OCI-LY7 (cell line): Measurements from ENCODE around the gene SRD5A2. TPM values are rescaled to one million over a fixed set of nuclear protein-coding genes. Genes with fewer than 3 reads are reported as not detected.

Experiments used
- BruUV-seq: library from RNA; stranded (reverse); fragments of 400-500 nt; replicated peaks from 2 replicates; lab custom pipeline; 2021; lab: Mats Ljungman, UMichigan
- CTCF ChIA-PET: fragments of 300-600 bp; sonication (Branson Sonifier 250); formaldehyde crosslinking; loops from one replicate; lab custom pipeline; 2022; ENCODE audit warnings: antibody characterized with exemption; ENCODE audit not compliant: unreplicated experiment; lab: Charles Lee
- POLR2A ChIA-PET: fragments of 300-600 bp; sonication (Branson Sonifier 250); formaldehyde crosslinking; loops from one replicate; lab custom pipeline; 2022; ENCODE audit warnings: antibody characterized with exemption; lab: Charles Lee
- DNase-seq: peaks from one replicate; pipeline ENCODE4 v3.0.0-alpha.2; 2015; ENCODE audit warnings: low spot score
- H2AFZ ChIP-seq: fragments of 200-600 bp; sonication (generic), shearing (Covaris generic); 2 replicates; pipeline ENCODE4 v1.6.1; 2014; ENCODE audit warnings: mild to moderate bottlenecking, antibody characterized with exemption, low read length, moderate library complexity
- H3K27ac ChIP-seq: fragments of 200-600 bp; sonication (generic); 2 replicates; pipeline ENCODE4 v1.5.1; 2014; ENCODE audit warnings: mixed run types, low read depth, mild to moderate bottlenecking, moderate library complexity, low read length, inconsistent platforms; ENCODE audit not compliant: poor library complexity, severe bottlenecking
- H3K36me3 ChIP-seq: fragments of 200-600 bp; sonication (generic); 2 replicates; pipeline ENCODE4 v1.6.1; 2014; ENCODE audit warnings: mild to moderate bottlenecking, antibody characterized with exemption, low read length, moderate library complexity, mixed read lengths; ENCODE audit not compliant: insufficient read depth
- H3K4me1 ChIP-seq: fragments of 200-600 bp; sonication (generic); 2 replicates; pipeline ENCODE4 v1.5.1; 2014; ENCODE audit warnings: mild to moderate bottlenecking, low read length; ENCODE audit not compliant: insufficient read depth, poor library complexity, severe bottlenecking
- H3K4me2 ChIP-seq: fragments of 200-600 bp; sonication (generic); 2 replicates; pipeline ENCODE4 v1.6.1; 2014; ENCODE audit warnings: mild to moderate bottlenecking, low read length
- H3K4me3 ChIP-seq: fragments of 200-600 bp; sonication (generic); 2 replicates; pipeline ENCODE4 v1.5.1; 2014; ENCODE audit warnings: mild to moderate bottlenecking, low read depth, low read length; ENCODE audit not compliant: poor library complexity, severe bottlenecking
- H3K79me2 ChIP-seq: fragments of 200-600 bp; sonication (generic); 2 replicates; pipeline ENCODE4 v1.6.1; 2016; ENCODE audit warnings: low read depth, mild to moderate bottlenecking, low read length, moderate library complexity, mixed read lengths; ENCODE audit not compliant: insufficient read depth
- H3K9me2 ChIP-seq: fragments of 200-600 bp; sonication (generic); 2 replicates; pipeline ENCODE4 v1.6.1; 2016; ENCODE audit warnings: mild to moderate bottlenecking, low read length, mixed read lengths; ENCODE audit not compliant: insufficient read depth
- H3K9me3 ChIP-seq: fragments of 200-600 bp; sonication (generic); 2 replicates; pipeline ENCODE4 v1.6.1; 2014; ENCODE audit warnings: mild to moderate bottlenecking, mixed run types, low read length, mixed read lengths
- H4K20me1 ChIP-seq: fragments of 200-600 bp; sonication (generic); 2 replicates; pipeline ENCODE4 v1.6.1; 2014; ENCODE audit warnings: mild to moderate bottlenecking, antibody characterized with exemption, low read length, moderate library complexity, mixed read lengths; ENCODE audit not compliant: insufficient read depth
- EZH2phosphoT487 ChIP-seq: fragments of 200-600 bp; sonication (generic); IDR thresholded peaks from 2 replicates; pipeline ENCODE4 v1.6.1; 2018; ENCODE audit warnings: low read depth, borderline replicate concordance, mild to moderate bottlenecking, mixed run types, antibody characterized with exemption, low read length, moderate library complexity, mixed read lengths
- intact Hi-C: fragments of 100-400 bp; cut with micrococcal nuclease; formaldehyde crosslinking; loops from one replicate; pipeline ENCODE4 v1.10.0; 2022; ENCODE audit not compliant: unreplicated experiment
- total RNA-seq, 2 experiments: library from RNA; depleted of rRNA in 1 of 2; stranded (reverse); fragments of >200 nt in 1 of 2; shearing (Covaris generic) in 1 of 2; gene quantifications; 2 replicates each; pipeline ENCODE4 v1.2.3, GENCODE V29; 2014 to 2022
- TF ChIP-seq, protein P1 (sequence below): fragments of 200-600 bp; sonication (generic); conservative IDR thresholded peaks from 2 replicates; pipeline ENCODE4 v1.5.1; 2014; ENCODE audit warnings: mild to moderate bottlenecking, antibody characterized with exemption, low read length, moderate library complexity, mixed read lengths

Gene SRD5A2
- total RNA-seq, 2 experiments from 2014 or later, result 0.03 TPM; not detected in 1

DNA sequence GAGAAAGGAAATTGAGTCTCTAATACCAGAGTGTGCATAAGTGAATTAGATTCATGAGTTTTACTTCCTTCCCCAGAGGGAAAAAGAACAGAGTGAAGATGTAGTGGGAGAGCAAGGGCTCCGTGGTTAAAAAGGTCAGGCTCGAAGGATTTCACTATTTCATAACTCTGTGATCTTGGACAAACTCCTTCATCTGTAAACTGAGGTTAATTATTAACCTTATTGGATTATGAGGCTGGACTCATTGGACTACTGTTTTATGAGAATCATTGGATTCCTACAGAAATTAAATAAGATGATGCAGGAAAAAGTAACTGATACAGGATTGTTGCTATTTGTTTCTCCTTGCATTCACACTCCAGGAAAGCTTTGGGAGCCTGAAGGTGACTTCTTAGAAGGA is 45.0 kb downstream of the SRD5A2 start:
- no peaks in the 10 kb centered on the region for H3K36me3 ChIP-seq
- intact Hi-C loops, result no loop called here
- H3K79me2 ChIP-seq, result no peaks in the 10 kb centered on the region
- no TSS peak for BruUV-seq
- no peaks in the 10 kb centered on the region for H3K4me1 ChIP-seq
- no peaks in the 10 kb centered on the region for H3K9me3 ChIP-seq
- no peak overlapping the region for H2AFZ ChIP-seq
- POLR2A ChIA-PET, result interaction anchor here (0.6 kb wide), 1 partner anchor 47 kb away, joined by 4 read pairs; no protein-coding TSS in a partner anchor
- no peak for DNase-seq
- TF ChIP-seq, protein P1, sequence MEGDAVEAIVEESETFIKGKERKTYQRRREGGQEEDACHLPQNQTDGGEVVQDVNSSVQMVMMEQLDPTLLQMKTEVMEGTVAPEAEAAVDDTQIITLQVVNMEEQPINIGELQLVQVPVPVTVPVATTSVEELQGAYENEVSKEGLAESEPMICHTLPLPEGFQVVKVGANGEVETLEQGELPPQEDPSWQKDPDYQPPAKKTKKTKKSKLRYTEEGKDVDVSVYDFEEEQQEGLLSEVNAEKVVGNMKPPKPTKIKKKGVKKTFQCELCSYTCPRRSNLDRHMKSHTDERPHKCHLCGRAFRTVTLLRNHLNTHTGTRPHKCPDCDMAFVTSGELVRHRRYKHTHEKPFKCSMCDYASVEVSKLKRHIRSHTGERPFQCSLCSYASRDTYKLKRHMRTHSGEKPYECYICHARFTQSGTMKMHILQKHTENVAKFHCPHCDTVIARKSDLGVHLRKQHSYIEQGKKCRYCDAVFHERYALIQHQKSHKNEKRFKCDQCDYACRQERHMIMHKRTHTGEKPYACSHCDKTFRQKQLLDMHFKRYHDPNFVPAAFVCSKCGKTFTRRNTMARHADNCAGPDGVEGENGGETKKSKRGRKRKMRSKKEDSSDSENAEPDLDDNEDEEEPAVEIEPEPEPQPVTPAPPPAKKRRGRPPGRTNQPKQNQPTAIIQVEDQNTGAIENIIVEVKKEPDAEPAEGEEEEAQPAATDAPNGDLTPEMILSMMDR, result no peak
- no peak for TF ChIP-seq EZH2phosphoT487
- H4K20me1 ChIP-seq, result no peaks in the 10 kb centered on the region
- no peaks in the 10 kb centered on the region for H3K9me2 ChIP-seq
- CTCF ChIA-PET, result no interaction called here
- H3K4me2 ChIP-seq, result no peak overlapping the region
- no peak overlapping the region for H3K4me3 ChIP-seq
- no peak overlapping the region for H3K27ac ChIP-seq

DNA sequence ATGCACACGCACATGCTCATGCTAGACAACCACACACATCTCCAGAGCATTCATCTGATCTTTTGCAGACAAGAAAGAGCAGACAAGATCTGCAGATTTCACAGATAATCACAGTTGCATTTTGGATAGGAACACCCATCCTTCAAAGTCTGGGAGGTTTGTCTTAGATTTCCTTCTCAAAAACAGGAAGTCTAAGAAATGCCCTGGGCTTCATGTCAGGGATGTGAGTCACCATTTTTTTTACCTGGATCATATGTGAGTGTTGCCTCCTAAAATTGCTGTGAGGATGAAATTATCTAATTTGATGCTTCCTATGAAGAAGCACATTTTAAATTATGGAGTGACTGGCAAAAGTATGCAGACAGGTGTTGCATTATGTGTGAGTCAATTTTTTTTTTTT is 46.1 kb downstream of the SRD5A2 start:
- DNase-seq, result no peak
- TF ChIP-seq, protein P1, result no peak
- no peak for TF ChIP-seq EZH2phosphoT487
- no peaks in the 10 kb centered on the region for H3K9me3 ChIP-seq
- no peak overlapping the region for H3K4me2 ChIP-seq
- intact Hi-C loops, result no loop called here
- H3K4me1 ChIP-seq, result no peaks in the 10 kb centered on the region
- no peaks in the 10 kb centered on the region for H4K20me1 ChIP-seq
- H3K27ac ChIP-seq, result no peak overlapping the region
- H3K9me2 ChIP-seq, result no peaks in the 10 kb centered on the region
- no peaks in the 10 kb centered on the region for H3K36me3 ChIP-seq
- H3K79me2 ChIP-seq, result no peaks in the 10 kb centered on the region
- ChIA-PET CTCF (no interaction called here), POLR2A (no interaction called here)
- no TSS peak for BruUV-seq
- H2AFZ ChIP-seq, result no peak overlapping the region
- no peak overlapping the region for H3K4me3 ChIP-seq

DNA sequence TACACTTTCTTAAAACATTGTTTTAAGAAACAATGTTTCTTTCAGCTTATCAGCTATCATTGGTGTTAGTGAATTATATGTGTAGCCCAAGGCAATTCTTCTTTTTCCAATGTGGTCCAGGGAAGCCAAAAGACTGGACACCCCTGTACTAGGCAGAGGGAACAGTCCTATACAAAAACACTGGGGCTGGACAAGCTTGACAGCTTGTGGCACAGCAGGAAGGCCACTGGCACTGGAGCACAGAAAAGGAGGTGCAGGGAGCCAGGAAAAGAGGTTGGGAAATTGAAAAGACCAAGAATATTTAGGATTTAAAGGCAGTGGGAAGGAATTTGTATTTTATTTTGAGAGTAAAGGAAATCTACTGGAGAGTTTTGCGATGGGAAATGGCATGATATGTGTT is 47.7 kb downstream of the SRD5A2 start:
- Histone ChIP-seq H3K4me2 (no peak overlapping the region), H3K36me3 (no peaks in the 10 kb centered on the region), H3K4me1 (no peaks in the 10 kb centered on the region), H2AFZ (no peak overlapping the region), H4K20me1 (no peaks in the 10 kb centered on the region), H3K9me2 (no peaks in the 10 kb centered on the region), H3K79me2 (no peaks in the 10 kb centered on the region), H3K4me3 (no peak overlapping the region), H3K9me3 (no peaks in the 10 kb centered on the region), H3K27ac (no peak overlapping the region)
- TF ChIP-seq, protein P1, result no peak
- no peak for TF ChIP-seq EZH2phosphoT487
- BruUV-seq, result no TSS peak
- intact Hi-C loops, result no loop called here
- DNase-seq, result no peak
- ChIA-PET POLR2A (no interaction called here), CTCF (no interaction called here)
